ENCODE data around the gene SNRPN.

Gene SNRPN

DNA sequence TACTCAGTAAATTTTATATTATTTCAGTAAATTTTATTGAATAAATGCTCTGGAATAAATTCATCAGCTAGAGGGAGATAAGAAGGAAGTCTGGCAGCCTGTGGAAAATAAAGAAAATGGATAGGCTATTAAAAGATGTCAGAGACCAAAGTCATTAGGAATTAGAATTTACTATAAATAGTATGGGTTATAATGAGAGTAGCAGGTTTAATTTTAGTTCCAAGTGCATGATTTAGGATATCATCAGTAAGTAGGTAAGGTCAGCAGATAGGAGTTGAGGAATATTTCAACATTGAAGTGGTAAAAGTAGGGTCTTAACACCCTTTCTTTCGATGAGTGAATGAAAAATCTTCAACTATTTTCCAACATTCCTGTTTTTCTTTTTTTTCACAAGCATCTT is 64.6 kb downstream of the SNRPN start:
- no peak for DNase-seq (ENCODE audit: extremely low read depth, low read depth)

DNA sequence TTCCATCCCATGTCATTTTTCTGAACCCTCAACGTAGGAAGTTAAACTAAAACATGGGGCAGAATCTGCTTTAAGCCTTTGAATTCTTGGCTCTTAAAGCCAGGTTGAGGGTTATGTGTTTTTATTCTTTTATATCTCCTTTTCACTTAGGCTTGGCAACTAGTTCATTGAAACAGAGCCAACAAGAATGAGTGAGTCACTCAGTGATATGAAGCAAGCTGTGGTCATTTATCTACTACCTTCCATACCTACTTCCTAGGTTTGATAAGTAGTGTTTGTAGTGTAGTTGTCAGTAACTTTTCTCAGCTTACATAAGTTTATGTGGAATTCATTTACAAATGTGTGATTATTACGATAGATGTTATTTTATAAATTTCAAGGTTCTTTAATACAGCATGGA is 67.4 kb downstream of the SNRPN start:
- TF ChIP-seq, protein P1, sequence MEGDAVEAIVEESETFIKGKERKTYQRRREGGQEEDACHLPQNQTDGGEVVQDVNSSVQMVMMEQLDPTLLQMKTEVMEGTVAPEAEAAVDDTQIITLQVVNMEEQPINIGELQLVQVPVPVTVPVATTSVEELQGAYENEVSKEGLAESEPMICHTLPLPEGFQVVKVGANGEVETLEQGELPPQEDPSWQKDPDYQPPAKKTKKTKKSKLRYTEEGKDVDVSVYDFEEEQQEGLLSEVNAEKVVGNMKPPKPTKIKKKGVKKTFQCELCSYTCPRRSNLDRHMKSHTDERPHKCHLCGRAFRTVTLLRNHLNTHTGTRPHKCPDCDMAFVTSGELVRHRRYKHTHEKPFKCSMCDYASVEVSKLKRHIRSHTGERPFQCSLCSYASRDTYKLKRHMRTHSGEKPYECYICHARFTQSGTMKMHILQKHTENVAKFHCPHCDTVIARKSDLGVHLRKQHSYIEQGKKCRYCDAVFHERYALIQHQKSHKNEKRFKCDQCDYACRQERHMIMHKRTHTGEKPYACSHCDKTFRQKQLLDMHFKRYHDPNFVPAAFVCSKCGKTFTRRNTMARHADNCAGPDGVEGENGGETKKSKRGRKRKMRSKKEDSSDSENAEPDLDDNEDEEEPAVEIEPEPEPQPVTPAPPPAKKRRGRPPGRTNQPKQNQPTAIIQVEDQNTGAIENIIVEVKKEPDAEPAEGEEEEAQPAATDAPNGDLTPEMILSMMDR (IDR thresholded peaks at IDR 0.05; ENCODE audit: low read depth, low read length, missing control alignments), result no peak
- H3K4me3 ChIP-seq (replicated peaks; ENCODE audit: low read depth, low read length), result no peak overlapping the region
- DNase-seq (ENCODE audit: extremely low read depth, low read depth), result no peak

More for the DNA sequence above, 64.6 kb downstream of the SNRPN start:
- H3K4me3 ChIP-seq (replicated peaks; ENCODE audit: low read depth, low read length), result no peak overlapping the region
- TF ChIP-seq, protein P1 (IDR thresholded peaks at IDR 0.05; ENCODE audit: low read depth, low read length, missing control alignments), result no peak

Measured in HFF-Myc (cell line).